ENCODE results near the gene PREX1.

Gene PREX1

DNA sequence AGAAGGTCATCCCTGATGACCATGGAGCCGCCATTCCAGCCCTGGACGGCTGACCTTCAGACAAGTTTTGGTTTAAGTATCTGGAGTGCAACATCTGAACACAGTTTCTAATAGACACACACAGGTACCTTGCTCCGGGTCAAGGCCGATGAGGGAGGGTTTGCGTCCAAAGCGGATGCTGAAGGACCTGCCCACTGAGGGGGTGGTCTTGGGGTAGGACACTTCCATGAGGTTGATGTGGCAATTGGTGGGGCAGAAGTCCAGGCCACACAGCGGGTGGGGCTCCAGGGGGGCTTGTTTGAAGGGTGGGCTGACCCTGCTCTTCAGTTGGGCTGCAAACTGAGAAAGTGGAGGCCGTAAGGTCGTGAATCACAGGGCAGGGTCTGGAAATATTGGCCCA is 177.9 kb downstream of the PREX1 start:
- DNase-seq, result no peak

GRCh38 chr20:48649104-48649626 is 178.6 kb downstream of the PREX1 start:
- no peak for DNase-seq

DNA sequence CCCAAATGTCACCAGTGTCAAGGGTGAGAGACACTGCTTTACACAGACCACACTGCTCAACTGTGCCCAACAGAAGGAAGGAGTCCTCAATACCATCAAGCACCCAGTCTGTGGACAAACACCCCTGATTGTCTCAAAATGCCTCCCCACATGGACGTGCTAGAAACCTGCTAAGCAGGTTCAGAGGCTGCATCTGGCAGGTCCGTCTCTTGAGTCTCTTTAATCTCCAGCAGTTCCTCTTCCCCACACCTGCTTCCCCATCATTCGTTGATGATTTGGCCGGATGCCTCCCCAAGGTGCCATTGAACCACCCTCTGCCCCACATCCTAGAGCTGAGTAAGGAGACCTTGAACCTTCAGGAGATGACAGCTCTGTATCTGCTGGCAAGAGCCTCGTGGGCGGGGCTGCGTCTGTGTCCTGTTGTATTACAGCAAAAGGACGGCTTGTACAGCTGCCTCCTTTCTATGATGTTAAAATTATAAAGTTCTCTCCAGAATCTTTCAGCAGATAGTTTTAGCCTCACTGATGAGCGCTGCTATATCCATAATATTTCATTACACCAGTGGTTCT is 179.2 kb downstream of the PREX1 start:
- peak; percentile 72 for DNase-seq

- no peak for DNase-seq
Observed at GRCh38 chr20:48647858-48648257, 179.9 kb downstream of the PREX1 start.

DNA sequence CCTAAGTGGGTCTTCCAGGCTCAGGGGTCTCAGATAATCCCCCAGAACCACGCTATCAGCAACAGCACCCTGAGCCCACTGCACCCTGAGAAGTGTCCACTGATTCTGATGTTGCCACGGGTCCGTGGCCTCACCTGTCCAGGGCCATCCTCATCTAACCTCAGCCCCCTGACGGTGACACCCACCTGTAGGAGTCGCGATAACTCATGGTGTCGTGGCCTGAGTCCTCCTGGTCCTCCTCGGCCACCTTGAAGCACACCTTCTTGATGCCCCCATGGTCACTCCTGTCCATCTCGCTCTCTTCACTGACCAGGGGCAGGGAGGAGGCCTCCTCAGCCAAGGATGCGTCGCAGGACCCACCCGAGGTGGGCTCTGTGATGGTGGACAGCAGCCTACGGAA is 182.1 kb downstream of the PREX1 start:
- DNase-seq, result no peak

DNA sequence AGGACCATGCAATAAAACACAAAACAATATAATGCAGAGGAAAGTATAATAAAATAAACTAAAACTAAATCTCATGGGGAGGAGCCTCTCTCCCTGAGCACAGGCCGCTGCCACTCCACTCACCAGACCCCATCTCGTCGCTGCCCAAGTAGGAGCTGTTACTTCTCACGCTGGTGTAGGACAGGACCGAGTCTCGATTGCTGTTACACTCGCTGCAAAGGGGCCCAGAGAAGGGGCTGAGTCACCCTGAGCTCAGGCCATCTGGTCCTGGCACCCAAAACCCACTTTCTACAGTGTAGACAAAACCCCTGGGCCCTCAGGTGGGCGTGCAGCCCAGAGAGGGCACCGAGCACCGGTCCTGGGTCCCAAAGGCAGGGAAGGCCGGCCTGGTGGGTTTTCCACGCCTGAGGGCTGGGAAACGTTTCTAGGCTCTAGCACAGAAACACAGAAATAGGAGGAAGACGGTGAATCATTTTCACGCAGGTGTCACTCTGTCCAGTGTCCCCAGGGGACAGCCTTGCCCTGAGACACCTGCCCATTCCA is 183.4 kb downstream of the PREX1 start:
- no peak for DNase-seq

- no peak for DNase-seq
Observed at GRCh38 chr20:48642105-48642880, 185.5 kb downstream of the PREX1 start.

- DNase-seq, result no peak
Observed at GRCh38 chr20:48640871-48641270, 186.9 kb downstream of the PREX1 start.

- DNase-seq, result no peak
Observed at GRCh38 chr20:48639899-48640298, 187.9 kb downstream of the PREX1 start.

DNA sequence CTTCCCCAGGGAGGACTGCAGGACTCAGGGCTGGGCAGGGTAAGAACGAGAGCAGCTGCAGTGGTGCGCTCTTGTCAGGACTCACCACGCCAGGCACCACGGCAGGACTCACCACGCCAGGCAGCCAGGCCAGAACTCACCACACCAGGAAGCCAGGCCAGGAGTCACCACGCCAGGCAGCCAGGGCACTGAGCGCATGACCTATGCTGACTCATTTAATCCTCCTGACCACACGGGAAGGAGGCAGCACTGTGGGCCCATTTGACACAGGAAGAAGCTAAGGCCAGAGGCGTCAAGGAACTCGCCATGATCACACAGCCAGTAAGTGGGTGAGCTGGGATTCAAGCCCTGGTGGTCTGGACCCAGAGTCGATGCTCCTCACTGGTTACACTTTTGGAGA is 189.3 kb downstream of the PREX1 start:
- DNase-seq, result no peak

GRCh38 chr20:48637461-48637860 is 190.3 kb downstream of the PREX1 start:
- DNase-seq, result no peak

- no peak for DNase-seq
Observed at GRCh38 chr20:48636301-48636700, 191.5 kb downstream of the PREX1 start.

- no peak for DNase-seq
Observed at GRCh38 chr20:48635791-48636267, 192.0 kb downstream of the PREX1 start.

GRCh38 chr20:48635361-48635760 is 192.4 kb downstream of the PREX1 start:
- DNase-seq, result no peak

DNA sequence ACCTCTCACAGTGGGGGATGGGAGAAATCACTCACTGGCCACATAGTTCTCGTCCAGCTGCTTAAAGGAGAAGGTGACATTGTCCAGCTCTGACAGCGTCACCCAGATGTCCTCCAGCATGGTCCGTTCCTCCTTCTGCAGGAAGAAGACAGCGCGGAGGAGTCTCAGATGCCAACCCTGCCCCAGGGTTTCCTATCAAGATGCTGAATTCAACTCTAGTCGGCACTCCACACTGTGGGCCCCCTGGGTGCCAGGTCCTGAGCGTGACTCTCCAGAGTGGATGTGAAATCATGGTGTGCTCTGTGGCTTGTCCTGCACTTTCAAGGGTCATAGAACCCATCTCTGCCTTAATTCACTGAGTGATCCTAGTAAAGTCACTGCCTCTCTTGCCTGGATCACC is 193.2 kb downstream of the PREX1 start:
- no peak for DNase-seq

GRCh38 chr20:48633620-48634257 is 194.1 kb downstream of the PREX1 start:
- DNase-seq, result no peak

- no peak for DNase-seq
Observed at GRCh38 chr20:48632825-48633619, 194.8 kb downstream of the PREX1 start.

DNA sequence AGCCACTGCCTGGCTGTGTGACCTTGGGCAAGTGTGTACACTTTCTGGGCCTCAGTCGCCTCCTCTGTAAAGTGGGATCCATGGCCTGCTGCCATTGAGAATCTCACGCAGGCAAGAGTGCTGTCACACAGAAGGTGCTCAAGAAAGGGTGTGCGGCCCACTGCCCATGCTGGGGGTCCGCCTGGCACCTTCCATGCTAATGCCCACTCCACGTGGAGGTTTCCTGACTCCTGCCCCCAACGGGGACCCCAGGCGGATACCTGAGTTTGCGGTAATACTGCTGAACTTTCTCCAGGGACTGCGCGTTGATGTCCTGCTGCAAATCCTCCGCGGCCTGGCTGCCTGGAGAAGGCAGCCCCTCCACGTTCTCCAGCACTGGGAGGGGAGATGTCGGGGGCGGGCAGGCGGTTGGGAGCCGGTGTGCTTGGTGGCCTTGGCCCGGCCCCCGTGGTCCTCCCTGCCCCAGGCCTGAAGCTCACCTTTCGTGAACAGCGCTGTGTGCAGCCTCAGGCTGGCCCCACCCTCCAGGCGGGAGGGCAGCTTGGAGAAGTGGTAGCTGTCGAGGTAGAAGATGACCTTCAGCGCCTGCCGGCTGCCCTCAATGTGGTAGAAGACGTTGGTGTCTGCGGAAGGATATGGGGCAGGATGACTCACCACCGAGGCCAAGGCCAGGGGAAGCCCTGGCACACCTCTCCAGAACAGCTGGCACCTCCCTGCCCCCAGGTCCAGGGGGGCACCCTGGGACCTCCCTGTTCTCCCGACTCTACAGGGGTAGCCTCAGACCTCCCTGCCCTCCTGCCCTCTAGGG is 195.6 kb downstream of the PREX1 start:
- DNase-seq, result no peak

GRCh38 chr20:48631114-48632016 is 196.4 kb downstream of the PREX1 start:
- DNase-seq, result no peak

DNA sequence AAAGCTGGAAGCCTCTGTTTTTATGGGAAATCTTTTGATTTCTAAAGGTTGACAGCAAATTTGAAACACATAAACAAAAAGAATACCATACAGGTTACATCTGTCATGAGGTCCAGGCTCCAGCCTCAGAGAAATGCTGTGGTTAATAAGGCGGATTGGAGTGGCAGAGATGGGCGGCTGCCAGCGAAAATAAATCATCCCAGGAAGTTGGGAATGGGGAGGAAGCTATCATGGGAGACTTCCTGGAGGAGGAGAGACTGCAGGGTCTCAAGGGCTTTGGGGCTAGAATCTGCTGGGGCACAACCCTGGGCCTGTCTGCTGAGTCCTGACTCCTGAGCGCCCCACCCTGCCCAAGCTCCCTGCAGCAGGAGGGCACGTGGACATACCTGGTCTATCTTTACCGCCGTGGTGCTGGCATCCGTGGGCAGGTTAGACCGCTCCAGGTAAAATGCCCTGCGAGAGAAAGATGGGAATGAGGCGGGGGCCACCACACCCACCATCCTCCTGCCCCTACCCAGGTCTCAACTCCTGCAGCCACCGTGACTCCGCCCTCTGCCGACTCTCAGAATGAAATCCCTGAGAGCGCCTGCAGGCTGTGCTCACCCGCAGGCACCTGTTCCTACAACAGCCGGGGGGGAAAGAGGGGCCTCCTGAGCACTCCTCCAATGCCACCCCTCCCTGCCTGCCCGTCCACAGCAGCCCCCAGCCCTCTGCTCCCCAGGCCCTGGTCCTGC is 197.3 kb downstream of the PREX1 start:
- no peak for DNase-seq

Measured in DMS79 (cell line).